NCI-H82 treated with DMSO at 0.1 percent for 48 hours (cell line): ENCODE data around the gene PPP1R3G.

Experiments used
- DNase-seq: peaks from one replicate; lab custom pipeline; 2025; ENCODE audit not compliant: unreplicated experiment; lab: John Stamatoyannopoulos, UW

The PPP1R3G gene

GRCh38 chr6:5071216-5071615 lies 13.9 kb upstream of the PPP1R3G start:
- no peak for DNase-seq

DNA sequence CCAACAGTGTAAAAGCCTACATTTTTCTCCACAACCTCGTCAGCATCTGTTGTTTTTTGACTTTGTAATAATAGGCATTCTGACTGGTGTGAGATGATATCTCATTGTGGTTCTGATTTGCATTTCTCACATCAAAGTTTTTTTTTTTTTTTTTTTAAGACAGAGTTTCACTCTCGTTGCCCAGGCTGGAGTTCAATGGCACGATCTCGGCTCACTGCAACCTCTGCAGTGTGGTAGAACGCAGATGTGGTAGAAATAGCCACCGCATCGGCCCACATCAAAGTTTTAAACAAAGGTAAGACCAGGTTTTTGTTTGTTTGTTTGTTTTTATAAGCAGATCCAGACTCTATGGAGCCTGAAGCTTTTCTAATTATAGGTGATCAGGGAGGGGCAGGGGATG lies 12.7 kb upstream of the PPP1R3G start:
- DNase-seq = no peak

GRCh38 chr6:5073992-5074391 lies 11.1 kb upstream of the PPP1R3G start:
- DNase-seq = no peak

- no peak for DNase-seq
These were observed 8.2 kb upstream of the PPP1R3G start for GRCh38 chr6:5076931-5077330.

DNA sequence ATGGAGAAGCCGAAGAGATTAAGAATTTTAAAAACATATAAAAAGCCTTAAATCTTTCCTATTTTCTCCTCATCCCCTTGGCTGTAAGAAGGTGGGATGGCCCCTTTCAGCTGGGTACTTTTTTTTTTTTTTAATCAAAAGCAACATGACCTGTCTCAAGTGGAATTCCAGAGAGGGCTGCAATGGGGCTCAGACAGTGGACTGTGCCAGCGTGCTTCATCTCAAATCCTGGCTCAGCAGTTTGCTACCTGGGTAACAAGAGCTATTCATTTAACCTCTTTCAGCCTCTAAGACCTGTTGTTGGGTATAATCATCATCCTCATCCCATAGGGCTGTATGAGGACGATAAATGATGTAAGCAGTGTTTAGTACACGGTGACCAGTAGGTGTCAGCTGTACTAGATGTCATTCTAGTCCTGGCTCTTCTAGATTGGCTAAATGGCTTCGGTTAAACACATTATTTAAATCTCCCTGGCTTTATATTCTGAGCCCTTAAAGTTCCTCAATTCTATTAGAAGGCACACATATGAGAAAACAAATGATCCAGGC lies 6.9 kb upstream of the PPP1R3G start:
- no peak for DNase-seq

- no peak for DNase-seq
These were observed 5.4 kb upstream of the PPP1R3G start for GRCh38 chr6:5079692-5080091.

- no peak for DNase-seq
These were observed 4.6 kb upstream of the PPP1R3G start for GRCh38 chr6:5080574-5080973.

GRCh38 chr6:5081182-5081581 lies 4.0 kb upstream of the PPP1R3G start:
- no peak for DNase-seq

DNA sequence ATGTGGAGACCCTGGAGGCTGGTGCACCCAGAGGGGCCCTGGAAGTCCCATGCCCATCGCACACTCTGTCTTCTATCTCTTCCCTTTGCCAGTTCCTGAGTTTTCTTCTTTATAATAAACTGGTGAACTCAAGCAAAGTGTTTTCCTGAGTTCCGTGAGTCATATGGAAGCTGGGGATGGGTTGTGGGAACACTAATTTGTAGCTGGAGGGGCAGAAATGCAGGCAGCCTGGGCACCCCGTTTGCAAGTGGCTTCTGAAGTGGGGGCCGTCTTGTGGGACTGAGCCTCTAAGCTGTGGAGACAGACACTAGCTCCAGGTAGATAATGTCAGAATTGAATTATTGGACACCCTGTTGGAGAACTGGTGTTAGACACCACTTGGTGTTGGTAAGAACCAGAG lies 3.2 kb upstream of the PPP1R3G start:
- no peak for DNase-seq

DNA sequence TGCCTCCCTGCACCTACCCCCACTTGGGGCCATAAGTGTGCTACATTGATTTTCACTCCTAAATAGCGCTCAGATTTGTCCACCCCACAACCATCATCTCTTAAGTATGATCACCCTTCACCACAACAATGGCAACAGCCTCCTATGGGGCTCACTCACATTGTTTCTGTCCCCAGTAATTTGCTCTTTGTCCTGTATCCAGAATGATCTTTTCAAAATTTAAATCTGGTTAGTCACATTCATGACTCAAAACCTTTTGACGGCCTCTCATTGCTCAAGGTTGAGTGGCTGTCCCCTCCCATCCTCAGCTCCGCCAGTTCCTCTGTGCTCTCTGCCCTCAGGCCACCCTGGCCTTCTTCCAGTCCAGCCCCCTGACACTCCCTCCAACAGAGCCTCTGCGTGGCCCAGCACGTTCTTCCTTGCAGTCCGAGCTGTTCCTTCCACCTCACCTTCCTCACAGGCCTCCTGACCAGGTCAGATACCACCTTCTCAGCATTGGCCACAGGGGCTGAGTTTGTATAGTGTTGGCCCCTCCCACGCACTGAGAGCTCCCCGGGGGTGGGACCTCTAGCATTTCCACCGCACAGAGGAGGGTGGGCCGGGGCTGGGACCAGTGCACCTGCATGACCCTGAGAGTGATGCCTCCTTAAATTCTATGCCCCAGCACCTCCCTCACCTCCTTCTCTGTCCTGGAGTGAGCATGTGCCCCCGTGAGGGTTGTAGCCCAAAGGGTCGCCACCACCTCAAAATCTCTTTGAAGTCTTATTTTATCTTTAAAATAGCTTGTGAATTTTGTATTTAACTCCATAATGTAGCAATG lies 2.4 kb upstream of the PPP1R3G start:
- DNase-seq = no peak

GRCh38 chr6:5083307-5083583 lies 1.9 kb upstream of the PPP1R3G start:
- DNase-seq = no peak

GRCh38 chr6:5083813-5084359 lies 1.3 kb upstream of the PPP1R3G start:
- no peak for DNase-seq

- no peak for DNase-seq
These were observed 771 bp upstream of the PPP1R3G start for GRCh38 chr6:5084360-5084780.

- DNase-seq = no peak
These were observed 630 bp downstream of the PPP1R3G start for GRCh38 chr6:5085648-5086293.

DNA sequence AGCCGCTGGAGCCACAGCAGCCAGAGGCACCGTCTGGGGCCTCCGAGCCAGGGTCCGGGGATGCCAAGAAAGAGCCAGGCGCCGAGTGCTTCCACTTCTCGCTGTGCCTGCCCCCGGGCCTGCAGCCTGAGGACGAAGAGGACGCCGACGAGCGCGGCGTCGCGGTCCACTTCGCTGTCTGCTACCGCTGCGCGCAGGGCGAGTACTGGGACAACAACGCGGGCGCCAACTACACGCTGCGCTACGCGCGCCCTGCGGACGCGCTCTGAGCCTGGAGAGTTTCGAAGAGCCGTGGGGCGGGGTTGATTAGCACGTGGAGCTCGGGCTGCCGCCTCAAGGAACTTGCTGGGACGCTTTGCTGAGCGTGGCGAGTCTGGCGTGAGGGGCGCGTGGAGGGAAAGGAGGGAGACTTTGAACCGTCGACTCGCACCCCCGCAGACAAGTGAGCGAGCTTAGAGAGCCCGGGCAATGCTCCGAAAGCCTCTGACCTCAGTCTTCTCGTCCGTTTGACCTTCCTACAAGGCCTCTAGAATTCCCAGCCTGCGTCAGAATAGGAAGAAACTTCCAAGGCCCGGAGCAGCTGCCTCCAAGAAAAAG lies 1.3 kb downstream of the PPP1R3G start:
- no peak for DNase-seq

DNA sequence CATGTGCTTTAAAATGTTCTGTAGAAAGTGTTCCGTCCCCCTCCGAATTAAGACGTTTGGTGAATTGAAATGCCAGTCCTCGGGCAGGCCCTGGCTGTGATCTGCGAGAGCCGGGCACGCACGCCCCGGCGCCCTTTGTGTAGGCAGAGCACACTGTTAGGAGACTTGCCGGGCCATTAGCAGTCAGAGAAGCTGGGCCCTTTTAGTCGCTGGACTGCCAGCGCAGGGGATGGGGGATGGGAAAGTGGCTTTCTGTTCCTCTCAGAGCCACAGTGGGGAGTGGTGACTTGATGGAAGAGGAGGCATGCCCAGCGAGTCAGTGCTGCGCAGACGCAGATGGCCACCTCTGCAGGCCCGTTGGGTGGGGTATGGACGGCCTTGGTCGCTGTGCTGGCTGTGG lies 2.2 kb downstream of the PPP1R3G start:
- DNase-seq = no peak

GRCh38 chr6:5088780-5089179 lies 3.6 kb downstream of the PPP1R3G start:
- DNase-seq = no peak

DNA sequence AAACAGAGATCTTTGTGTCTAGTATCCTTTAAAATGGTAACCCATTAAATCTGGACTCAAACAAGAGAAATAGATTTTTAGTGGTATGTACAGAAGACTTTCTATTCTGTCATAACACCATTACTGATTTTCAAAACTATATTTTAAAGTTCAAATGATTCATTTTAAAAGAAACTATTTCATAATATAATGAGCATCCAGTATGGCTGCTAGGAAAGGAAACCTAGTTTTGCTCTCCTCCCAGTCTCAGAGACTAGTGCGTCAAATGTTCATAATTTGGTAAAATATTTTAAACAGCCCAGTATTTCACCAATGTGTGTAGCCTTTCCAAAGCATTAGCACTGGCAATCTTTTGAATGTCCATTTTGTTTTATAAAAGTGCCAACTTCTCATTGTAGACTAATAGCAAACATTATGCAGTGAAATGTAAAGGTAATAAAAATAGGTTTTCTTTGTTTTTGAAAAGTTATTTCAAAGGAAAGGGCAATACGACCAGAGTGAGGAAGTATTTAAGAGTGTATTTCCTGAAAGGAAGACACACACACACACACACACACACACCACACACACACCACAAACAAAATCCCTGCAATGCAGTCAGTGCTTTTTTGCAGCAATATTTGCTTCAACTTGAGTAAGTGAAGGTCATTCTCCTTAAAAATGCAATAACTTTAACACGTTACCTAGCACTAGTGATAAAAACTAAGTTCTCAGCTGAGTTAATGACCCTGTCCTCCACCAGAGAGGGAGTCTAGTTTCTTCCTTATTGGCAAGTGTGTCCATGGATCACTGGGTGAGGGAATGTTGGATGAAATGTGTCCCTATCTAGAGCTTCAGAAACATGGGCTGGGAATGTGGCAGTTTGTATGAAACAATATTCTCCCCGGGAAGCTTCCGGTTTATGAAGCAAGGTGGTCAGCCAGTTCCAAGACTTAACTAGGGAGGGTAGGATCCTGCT lies 4.6 kb downstream of the PPP1R3G start:
- DNase-seq = no peak

- DNase-seq = no peak
These were observed 5.5 kb downstream of the PPP1R3G start for GRCh38 chr6:5090603-5091002.

- no peak for DNase-seq
These were observed 6.3 kb downstream of the PPP1R3G start for GRCh38 chr6:5091210-5092069.
